ENCODE results near the gene ALDH3A1.

The ALDH3A1 gene

GRCh38 chr17:19707728-19708221 lies 40.3 kb downstream of the ALDH3A1 start:
- H3K36me3 ChIP-seq (ENCODE audit: control insufficient read depth, insufficient read depth, low read length), result no peaks in the 10 kb centered on the region
- H3K9me3 ChIP-seq (ENCODE audit: control insufficient read depth, low read length), result no peaks in the 10 kb centered on the region
- H3K27ac ChIP-seq, result no peak overlapping the region
- H3K4me1 ChIP-seq, result no peaks in the 10 kb centered on the region
- TF ChIP-seq, protein P1, sequence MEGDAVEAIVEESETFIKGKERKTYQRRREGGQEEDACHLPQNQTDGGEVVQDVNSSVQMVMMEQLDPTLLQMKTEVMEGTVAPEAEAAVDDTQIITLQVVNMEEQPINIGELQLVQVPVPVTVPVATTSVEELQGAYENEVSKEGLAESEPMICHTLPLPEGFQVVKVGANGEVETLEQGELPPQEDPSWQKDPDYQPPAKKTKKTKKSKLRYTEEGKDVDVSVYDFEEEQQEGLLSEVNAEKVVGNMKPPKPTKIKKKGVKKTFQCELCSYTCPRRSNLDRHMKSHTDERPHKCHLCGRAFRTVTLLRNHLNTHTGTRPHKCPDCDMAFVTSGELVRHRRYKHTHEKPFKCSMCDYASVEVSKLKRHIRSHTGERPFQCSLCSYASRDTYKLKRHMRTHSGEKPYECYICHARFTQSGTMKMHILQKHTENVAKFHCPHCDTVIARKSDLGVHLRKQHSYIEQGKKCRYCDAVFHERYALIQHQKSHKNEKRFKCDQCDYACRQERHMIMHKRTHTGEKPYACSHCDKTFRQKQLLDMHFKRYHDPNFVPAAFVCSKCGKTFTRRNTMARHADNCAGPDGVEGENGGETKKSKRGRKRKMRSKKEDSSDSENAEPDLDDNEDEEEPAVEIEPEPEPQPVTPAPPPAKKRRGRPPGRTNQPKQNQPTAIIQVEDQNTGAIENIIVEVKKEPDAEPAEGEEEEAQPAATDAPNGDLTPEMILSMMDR (IDR thresholded peaks at IDR 0.05), result no peak
- H3K27me3 ChIP-seq (ENCODE audit: control insufficient read depth, insufficient read depth, low read length), result no peaks in the 10 kb centered on the region
- H3K9ac ChIP-seq, result no peak overlapping the region
- H2AFZ ChIP-seq, result no peak overlapping the region
- H3K4me2 ChIP-seq (ENCODE audit: low read length), result no peak overlapping the region
- H3K4me3 ChIP-seq (ENCODE audit: low read depth, low read length), result no peak overlapping the region
- no peaks in the 10 kb centered on the region for H3K79me2 ChIP-seq

DNA sequence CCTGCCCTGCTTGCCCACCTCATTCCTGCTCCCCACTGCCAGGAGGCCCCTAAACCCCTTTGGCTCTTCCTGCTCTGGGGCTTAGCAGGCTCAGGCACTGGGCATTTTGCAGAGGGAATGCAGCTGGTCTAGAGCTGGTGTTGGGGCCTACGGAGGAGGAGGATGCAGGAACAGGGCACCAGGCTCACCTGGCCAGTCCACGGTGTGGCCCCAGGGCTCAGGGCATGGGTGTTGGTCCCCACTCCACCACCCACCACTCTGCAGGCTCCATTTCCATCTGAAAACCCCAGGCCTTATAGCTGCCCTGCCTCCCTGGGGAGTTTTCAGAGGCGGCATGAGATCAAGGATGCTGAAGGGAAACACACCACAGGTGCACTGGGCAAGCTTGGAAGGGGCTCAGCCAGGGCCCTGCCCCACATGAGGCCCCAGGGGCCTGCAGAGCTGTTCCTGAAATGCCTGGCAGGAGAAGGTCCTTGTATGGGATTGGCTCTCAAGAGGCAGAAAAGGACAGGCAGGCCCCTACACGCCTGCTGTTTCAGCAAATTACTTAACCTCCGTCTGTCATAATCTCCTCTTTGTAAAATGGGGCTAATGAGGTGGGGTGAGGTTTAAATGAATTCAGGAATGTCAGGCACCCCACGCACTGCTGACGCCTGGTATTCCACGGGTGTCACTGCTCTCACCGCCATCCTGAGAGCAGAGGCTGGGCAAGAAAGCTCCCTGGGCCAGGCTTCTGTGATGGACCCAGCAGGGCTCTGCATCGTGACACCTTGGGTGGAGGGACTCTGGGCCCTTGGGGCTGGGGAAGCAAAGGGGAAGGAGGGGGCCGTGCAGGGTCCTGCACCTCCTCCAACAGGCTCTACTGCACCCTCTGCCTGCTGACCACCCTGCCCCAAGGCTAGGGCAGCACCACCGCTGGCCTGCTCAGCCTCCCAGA lies 41.0 kb downstream of the ALDH3A1 start:
- no peak overlapping the region for H3K27ac ChIP-seq
- H2AFZ ChIP-seq, result no peak overlapping the region
- H3K4me1 ChIP-seq, result no peaks in the 10 kb centered on the region
- no peak overlapping the region for H3K4me2 ChIP-seq (ENCODE audit: low read length)
- no peak overlapping the region for H3K4me3 ChIP-seq (ENCODE audit: low read depth, low read length)
- H3K27me3 ChIP-seq (ENCODE audit: control insufficient read depth, insufficient read depth, low read length), result no peaks in the 10 kb centered on the region
- H3K36me3 ChIP-seq (ENCODE audit: control insufficient read depth, insufficient read depth, low read length), result no peaks in the 10 kb centered on the region
- TF ChIP-seq, protein P1 (IDR thresholded peaks at IDR 0.05), result no peak
- no peaks in the 10 kb centered on the region for H3K9me3 ChIP-seq (ENCODE audit: control insufficient read depth, low read length)
- no peaks in the 10 kb centered on the region for H3K79me2 ChIP-seq
- H3K9ac ChIP-seq, result no peak overlapping the region

DNA sequence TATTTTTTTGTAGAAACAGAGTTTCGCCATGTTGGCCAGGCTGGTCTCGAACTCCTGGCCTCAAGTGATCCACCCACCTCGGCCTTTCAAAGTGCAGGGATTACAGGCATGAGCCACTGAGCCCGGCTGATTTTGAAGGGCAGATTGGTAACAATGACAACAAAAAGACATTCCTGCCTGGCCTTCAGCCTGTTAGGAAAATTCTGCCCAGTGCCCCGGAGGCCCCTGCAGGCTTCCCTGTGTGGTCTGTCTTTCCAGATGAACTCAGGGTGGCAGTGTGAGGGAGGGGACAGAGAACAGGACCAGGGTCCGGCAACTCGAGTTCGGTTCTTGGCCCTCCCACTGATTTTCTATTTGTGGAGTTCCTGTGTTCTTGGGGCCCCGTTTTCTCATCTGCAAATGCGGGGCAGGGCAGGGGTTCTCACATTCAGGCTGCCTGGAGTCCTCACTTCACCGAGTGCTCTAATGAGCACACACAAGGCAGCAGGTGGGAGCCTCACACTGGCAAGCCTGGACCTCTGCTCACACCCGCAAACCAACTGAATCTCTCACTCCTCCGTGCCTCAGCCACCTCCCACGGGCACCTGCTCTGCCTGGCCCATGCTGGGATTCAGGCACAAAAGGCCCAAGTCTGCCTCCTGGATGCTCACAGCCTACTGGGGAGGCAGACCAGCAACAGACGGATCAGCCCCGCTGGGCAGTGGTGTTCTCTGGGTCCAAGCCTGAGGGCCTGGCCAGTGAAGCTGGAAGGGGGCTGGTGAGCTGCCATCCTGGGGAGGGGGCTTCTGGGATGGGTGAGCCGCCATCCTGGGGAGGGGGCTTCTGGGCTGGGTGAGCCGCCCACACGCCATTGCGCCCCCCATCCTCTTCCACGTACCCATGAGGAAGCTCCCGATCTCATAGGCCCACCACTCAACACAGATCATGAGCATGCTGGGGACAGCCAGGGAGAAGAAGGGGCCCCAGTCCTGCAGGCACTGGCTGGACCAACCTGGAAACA lies 42.0 kb downstream of the ALDH3A1 start:
- Histone ChIP-seq H2AFZ (no peak overlapping the region), H3K36me3 (ENCODE audit: control insufficient read depth, insufficient read depth, low read length) (no peaks in the 10 kb centered on the region), H3K27ac (no peak overlapping the region), H3K9ac (no peak overlapping the region), H3K27me3 (ENCODE audit: control insufficient read depth, insufficient read depth, low read length) (no peaks in the 10 kb centered on the region), H3K4me3 (ENCODE audit: low read depth, low read length) (no peak overlapping the region), H3K79me2 (no peaks in the 10 kb centered on the region), H3K4me2 (ENCODE audit: low read length) (no peak overlapping the region), H3K4me1 (no peaks in the 10 kb centered on the region), H3K9me3 (ENCODE audit: control insufficient read depth, low read length) (no peaks in the 10 kb centered on the region)
- TF ChIP-seq, protein P1 (IDR thresholded peaks at IDR 0.05), result no peak

DNA sequence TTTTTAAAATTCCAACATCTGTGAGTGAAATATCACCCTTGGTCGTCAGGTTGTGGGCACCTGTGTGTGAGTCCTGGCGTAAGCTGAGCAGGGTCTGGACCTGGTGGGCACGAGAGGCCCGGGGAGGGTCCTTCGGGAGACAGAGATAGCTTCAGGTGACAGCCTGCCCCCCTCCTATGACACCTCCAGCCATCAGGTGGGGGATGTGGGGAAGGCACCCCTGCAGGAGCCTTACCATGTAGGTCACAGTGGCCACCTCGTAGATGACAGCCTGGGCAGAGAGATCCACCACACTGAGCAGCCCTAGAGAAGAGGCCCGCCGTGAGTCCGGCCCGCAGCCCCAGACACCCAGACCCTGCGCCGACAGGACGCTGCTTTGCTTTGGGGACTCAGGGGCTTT lies 42.9 kb downstream of the ALDH3A1 start:
- no peaks in the 10 kb centered on the region for H3K9me3 ChIP-seq (ENCODE audit: control insufficient read depth, low read length)
- H3K27me3 ChIP-seq (ENCODE audit: control insufficient read depth, insufficient read depth, low read length), result no peaks in the 10 kb centered on the region
- no peak overlapping the region for H3K9ac ChIP-seq
- no peak overlapping the region for H3K4me3 ChIP-seq (ENCODE audit: low read depth, low read length)
- no peak overlapping the region for H3K4me2 ChIP-seq (ENCODE audit: low read length)
- H2AFZ ChIP-seq, result no peak overlapping the region
- TF ChIP-seq, protein P1 (IDR thresholded peaks at IDR 0.05), result no peak
- no peak overlapping the region for H3K27ac ChIP-seq
- no peaks in the 10 kb centered on the region for H3K36me3 ChIP-seq (ENCODE audit: control insufficient read depth, insufficient read depth, low read length)
- H3K79me2 ChIP-seq, result no peaks in the 10 kb centered on the region
- H3K4me1 ChIP-seq, result no peaks in the 10 kb centered on the region

Data from parathyroid adenoma (tissue), 2 donors.